Forelimb muscle (tissue), 1 donor: ENCODE data around the gene ANKS4B. TPM values are rescaled to one million over a fixed set of nuclear protein-coding genes. Genes with fewer than 3 reads are reported as not detected.
"Not testable (repeated sequence)": the region's sequence is repeated elsewhere in the genome, so short reads cannot be mapped to it uniquely, and the experiment has no call there.

Source experiments
- DNase-seq: peaks from one replicate; pipeline ENCODE4 v3.0.0-alpha.2; 2013; ENCODE audit warnings: low read depth
- polyA plus RNA-seq: library from polyadenylated mRNA; unstranded; fragments of 120-200 nt; gene quantifications from one replicate; pipeline ENCODE4 v1.2.1, GENCODE V29; 2013; ENCODE audit not compliant: insufficient read length

Gene ANKS4B
- polyA plus RNA-seq, 1 donor = not detected

GRCh38 chr16:21218153-21218552, 15.3 kb upstream of the ANKS4B start:
- no peak for DNase-seq

- DNase-seq = no peak
Observed at GRCh38 chr16:21219551-21219950, 13.9 kb upstream of the ANKS4B start.

- no peak for DNase-seq
Observed at GRCh38 chr16:21222495-21223337, 10.8 kb upstream of the ANKS4B start.

- DNase-seq = no peak
Observed at GRCh38 chr16:21223787-21224186, 9.7 kb upstream of the ANKS4B start.

- no peak for DNase-seq
Observed at GRCh38 chr16:21224800-21225199, 8.7 kb upstream of the ANKS4B start.

GRCh38 chr16:21226749-21227148, 6.8 kb upstream of the ANKS4B start:
- DNase-seq = no peak

DNA sequence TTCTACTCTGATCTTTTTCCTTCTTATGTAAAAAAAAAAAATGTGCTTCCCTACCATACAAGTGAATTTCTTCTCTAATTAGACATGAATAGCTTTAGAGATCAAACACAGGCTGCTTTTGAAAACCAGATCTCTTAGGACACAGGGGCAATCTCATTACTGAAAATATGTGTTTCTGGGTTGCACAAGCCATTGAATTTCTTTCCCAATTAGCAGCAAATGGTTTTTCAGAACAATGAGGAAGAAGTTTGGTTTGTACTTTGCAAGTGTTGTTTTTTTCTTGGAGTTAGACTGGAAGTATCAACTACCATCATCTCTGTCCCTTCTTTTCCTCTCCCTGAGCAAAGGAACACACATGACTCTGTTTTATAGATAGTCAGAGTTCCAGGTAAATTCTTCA, 5.6 kb upstream of the ANKS4B start:
- DNase-seq = no peak

GRCh38 chr16:21228361-21228872, 5.1 kb upstream of the ANKS4B start:
- no peak for DNase-seq

DNA sequence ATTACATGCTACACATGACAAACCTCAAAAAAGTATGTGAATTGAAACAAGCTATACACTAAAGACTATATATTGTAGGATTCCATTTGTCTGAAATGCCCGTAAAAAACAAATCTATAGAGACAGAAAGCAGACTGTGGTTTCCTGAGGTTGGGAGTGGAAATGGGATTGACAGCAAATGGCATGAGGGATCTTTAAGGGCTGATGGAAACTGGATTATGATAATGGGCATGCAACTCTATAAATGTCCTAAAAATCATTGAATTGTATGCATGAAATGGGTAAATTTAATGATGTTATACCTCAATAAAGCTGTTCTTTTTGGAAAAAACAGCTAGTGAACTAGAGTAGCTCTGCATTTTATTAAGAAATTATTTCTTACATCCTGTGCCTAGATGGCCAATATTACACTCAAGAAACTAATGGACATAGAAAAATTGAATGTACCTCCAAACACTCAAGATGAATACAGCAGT, 416 bp upstream of the ANKS4B start:
- no peak for DNase-seq

DNA sequence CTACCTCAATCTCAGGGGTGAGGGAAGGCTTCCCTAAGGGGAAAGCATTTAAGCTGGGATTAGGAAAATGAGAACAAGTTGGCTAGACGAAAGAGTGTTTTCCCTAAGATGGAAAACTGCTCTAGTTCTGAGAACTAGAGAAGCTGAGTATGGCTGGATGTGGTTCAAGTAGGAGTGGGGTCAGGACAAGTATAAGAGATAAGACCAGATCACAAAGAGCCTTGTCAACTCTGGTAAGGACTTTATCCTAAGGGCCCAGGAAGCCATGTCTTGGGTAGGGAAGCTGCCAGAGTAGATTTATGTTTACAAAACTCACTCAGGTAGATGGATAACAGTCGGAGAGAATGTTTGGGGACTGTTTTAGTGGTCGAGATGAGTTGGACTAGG, 1.7 kb downstream of the ANKS4B start:
- no peak for DNase-seq

DNA sequence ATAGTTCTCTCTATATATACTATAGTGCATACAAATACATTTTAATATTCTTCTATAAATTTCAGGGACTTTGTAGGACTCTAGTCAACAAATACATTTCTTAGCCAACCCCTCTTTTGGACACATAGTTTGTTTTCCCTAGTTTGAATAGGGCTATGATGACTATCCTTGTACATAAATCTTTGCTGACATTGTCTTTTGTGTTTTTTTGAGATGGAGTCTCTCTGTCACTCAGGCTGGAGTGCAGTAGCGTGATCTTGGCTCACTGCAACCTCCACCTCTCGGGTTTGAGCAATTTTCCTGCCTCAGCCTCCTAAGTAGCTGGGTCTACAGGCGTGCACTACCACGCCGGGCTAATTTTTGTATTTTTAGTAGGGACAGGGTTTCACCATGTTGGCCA, 3.3 kb downstream of the ANKS4B start:
- DNase-seq = no peak

GRCh38 chr16:21239646-21240045, 6.1 kb downstream of the ANKS4B start:
- no peak for DNase-seq

GRCh38 chr16:21242756-21243155, 9.3 kb downstream of the ANKS4B start:
- no peak for DNase-seq

DNA sequence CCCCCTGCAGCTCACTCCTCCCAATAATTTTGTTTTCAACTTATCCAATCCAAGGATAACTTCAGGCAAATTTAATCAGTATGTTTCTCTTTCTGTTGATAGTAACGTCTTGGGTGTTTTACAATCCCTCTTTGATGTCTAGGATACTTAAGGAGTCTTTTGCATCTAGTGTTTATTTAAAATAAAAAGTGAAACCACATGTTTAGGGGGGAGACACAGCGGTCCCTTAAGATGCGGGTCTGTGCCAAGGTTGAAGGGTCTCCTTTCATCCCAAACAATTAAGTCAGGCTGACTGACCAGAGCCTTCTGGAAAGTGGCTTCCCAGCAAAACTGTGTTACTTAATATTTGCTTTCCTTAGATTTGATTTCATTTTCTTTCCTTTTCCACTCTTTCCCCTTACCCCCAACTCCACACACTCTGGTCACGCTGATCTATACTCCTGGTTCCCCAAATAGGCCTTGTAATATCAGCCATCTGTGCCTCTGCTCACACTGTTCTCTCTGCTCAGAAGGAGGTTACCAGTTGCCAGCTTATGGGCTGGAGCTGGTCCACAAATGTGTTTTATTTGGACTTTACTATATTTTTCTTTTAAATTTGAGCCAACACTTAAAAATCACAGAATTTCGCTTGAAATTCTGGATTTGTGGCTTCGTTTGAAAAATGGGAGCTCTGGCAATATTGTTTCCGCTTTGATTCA, 11.2 kb downstream of the ANKS4B start:
- no peak for DNase-seq

GRCh38 chr16:21248179-21248578, 14.7 kb downstream of the ANKS4B start:
- not testable (repeated sequence) for DNase-seq

GRCh38 chr16:21250072-21250923, 16.8 kb downstream of the ANKS4B start:
- DNase-seq = no peak

DNA sequence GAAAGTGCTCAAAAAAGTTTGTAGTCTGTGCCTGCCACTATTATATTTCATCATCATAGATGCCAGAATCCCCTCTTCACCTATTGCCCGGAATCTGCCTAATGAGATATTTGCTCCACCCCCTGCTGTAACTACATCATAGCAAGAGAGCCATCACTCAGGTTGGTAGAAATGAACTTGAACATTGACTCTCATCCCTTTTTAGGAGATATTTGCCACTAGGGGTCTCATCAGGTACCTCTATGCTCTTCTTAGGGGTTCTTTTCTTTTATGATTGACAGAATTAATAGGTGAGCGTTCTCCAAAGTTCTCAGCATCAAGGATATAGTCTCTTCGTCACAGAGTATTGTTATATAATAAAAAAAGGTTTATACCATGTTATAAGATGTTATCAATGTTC, 20.0 kb downstream of the ANKS4B start:
- no peak for DNase-seq

DNA sequence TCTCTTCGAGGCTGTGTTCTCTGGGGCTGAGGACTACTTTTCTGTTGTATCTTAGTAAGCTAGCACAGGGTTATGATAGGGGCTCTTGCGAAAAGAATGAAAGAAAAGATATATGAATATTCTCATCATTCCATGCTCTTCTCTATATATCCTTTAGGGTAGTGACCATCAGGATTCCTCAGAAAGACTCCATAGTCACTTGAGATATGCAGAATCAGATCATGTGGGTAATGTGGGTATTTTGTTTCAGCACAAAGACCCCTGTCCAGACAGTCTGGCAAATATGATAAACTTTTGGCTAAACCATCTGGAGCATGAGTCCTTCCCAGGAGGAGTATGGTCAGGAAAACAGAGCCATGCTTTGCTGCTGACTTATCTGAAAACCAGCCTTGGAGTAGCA, 23.1 kb downstream of the ANKS4B start:
- DNase-seq = no peak

DNA sequence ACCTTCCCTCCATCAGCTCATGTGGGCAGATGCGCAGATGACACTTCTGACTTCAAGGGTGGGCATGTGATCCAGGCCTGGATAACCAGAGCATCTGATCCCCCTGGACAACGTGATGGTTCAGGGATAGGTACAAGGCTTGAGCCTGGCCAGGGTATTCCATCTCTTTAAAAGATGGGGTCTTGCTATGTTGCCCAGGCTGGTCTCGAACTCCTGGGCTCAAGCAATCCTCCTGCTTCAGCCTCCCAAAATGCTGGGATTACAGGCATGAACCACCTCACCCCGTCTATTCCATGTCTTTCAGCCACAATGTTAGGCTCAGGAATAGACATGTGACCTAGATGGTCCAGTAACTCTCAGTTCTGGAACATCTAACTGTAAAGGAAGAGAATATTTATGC, 23.8 kb downstream of the ANKS4B start:
- no peak for DNase-seq

DNA sequence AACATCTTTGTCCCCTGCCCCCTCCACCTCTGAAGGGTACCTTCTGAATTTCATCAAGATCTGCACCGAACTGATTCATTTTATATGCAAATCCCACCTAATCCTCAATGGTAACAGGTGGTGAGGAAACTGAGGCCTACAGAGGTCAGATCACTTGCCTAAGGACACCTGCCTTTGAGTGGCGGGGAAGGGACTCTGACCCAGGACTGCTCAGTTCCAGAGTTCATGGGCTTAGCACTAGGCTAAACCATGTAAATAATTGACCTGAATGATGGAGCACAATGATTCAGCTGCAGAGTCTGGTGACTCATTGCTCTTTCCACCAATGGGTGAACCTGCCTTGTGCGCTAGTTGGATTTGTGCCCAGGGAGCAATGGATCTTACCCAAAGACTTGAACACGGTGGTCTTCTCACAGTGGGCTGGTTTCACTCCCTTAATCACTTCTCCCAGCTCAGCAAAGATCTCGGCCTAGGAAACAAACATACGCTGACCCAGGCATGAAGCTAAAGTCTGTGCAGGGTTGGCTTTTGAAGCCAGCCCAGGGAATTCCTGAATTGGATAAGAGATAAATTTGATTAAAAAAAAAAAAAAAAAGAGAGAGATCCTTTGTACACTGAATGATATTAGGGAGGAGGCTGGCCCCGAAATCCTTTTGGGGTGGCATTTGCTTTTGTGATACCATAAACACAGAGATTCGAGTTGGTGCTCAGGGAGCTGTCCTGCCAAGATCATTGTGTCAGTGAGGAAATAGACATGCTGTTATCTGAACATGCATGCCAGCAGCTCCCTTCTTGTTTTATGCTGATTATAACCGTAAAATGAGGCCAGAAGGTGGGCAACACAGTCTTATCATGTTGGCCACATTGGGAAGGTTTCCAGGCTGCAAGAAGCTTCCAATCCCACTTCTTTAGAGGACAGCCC, 27.6 kb downstream of the ANKS4B start:
- DNase-seq = no peak
